ENCODE results near the gene KCNIP4. TPM values are rescaled to one million over a fixed set of nuclear protein-coding genes. Genes with fewer than 3 reads are reported as not detected.

KCNIP4 gene
- total RNA-seq, 1 donor from 2014 or later: 0.59 TPM

- H3K9me3 ChIP-seq (ENCODE audit: insufficient read depth, low read depth, low read length): no peaks in the 10 kb centered on the region
- no peak for TF ChIP-seq EZH2 (IDR thresholded peaks at IDR 0.05; ENCODE audit: insufficient read depth, low read length)
- no peak for TF ChIP-seq CTCF (IDR thresholded peaks at IDR 0.05; ENCODE audit: insufficient read depth, low read depth, low read length)
- H3K27ac ChIP-seq (ENCODE audit: low read depth, low read length): no peak overlapping the region
- H3K9me3 Mint-ChIP-seq (ENCODE audit: unreplicated experiment): no peaks in the 10 kb centered on the region
- no peaks in the 10 kb centered on the region for H3K4me1 Mint-ChIP-seq (ENCODE audit: low read depth, unreplicated experiment)
- H3K9ac ChIP-seq (ENCODE audit: low read length): no peak overlapping the region
- FAIRE-seq: no peak
- H3K4me2 ChIP-seq (ENCODE audit: low read length): no peak overlapping the region
- H3K27me3 Mint-ChIP-seq (ENCODE audit: low read depth, unreplicated experiment): no peaks in the 10 kb centered on the region
- no peak overlapping the region for H2AFZ ChIP-seq (ENCODE audit: low read depth, low read length)
- H3K79me2 ChIP-seq (ENCODE audit: insufficient read depth, low read length): no peaks in the 10 kb centered on the region
- no peaks in the 10 kb centered on the region for H4K20me1 ChIP-seq (ENCODE audit: insufficient read depth, low read length)
- H3K36me3 Mint-ChIP-seq (ENCODE audit: low read depth, unreplicated experiment): no peaks in the 10 kb centered on the region
- no peak for DNase-seq (ENCODE audit: low read depth)
- H3K36me3 ChIP-seq (ENCODE audit: insufficient read depth, low read length): no peaks in the 10 kb centered on the region
- no peaks in the 10 kb centered on the region for H3K27me3 ChIP-seq (ENCODE audit: insufficient read depth, low read length)
- H3K4me3 ChIP-seq (ENCODE audit: insufficient read depth, low read depth, low read length): no peak overlapping the region
- H3K4me3 Mint-ChIP-seq (ENCODE audit: unreplicated experiment): no peak overlapping the region
- no peak overlapping the region for H3K27ac Mint-ChIP-seq (ENCODE audit: unreplicated experiment)
- H3K4me1 ChIP-seq (ENCODE audit: insufficient read depth, low read length): no peaks in the 10 kb centered on the region
Observed at GRCh38 chr4:21001490-21001889, 947.1 kb downstream of the KCNIP4 start.

- Histone ChIP-seq H3K4me3 (ENCODE audit: insufficient read depth, low read depth, low read length) (no peak overlapping the region), H4K20me1 (ENCODE audit: insufficient read depth, low read length) (no peaks in the 10 kb centered on the region), H3K27ac (ENCODE audit: low read depth, low read length) (no peak overlapping the region), H3K79me2 (ENCODE audit: insufficient read depth, low read length) (no peaks in the 10 kb centered on the region), H3K4me2 (ENCODE audit: low read length) (no peak overlapping the region), H3K27me3 (ENCODE audit: insufficient read depth, low read length) (no peaks in the 10 kb centered on the region), H3K4me1 (ENCODE audit: insufficient read depth, low read length) (no peaks in the 10 kb centered on the region), H3K9me3 (ENCODE audit: insufficient read depth, low read depth, low read length) (peaks cover 7% of the 10 kb centered on the region), H2AFZ (ENCODE audit: low read depth, low read length) (no peak overlapping the region), H3K9ac (ENCODE audit: low read length) (no peak overlapping the region), H3K36me3 (ENCODE audit: insufficient read depth, low read length) (no peaks in the 10 kb centered on the region)
- no peaks in the 10 kb centered on the region for H3K36me3 Mint-ChIP-seq (ENCODE audit: low read depth, unreplicated experiment)
- FAIRE-seq: no peak
- H3K27ac Mint-ChIP-seq (ENCODE audit: unreplicated experiment): no peak overlapping the region
- H3K9me3 Mint-ChIP-seq (ENCODE audit: unreplicated experiment): peaks cover 6% of the 10 kb centered on the region
- no peak for DNase-seq (ENCODE audit: low read depth)
- no peaks in the 10 kb centered on the region for H3K27me3 Mint-ChIP-seq (ENCODE audit: low read depth, unreplicated experiment)
- TF ChIP-seq EZH2 (IDR thresholded peaks at IDR 0.05; ENCODE audit: insufficient read depth, low read length): no peak
- TF ChIP-seq CTCF (IDR thresholded peaks at IDR 0.05; ENCODE audit: insufficient read depth, low read depth, low read length): no peak
- H3K4me3 Mint-ChIP-seq (ENCODE audit: unreplicated experiment): no peak overlapping the region
- no peaks in the 10 kb centered on the region for H3K4me1 Mint-ChIP-seq (ENCODE audit: low read depth, unreplicated experiment)
Observed at GRCh38 chr4:20997886-20998285, 950.7 kb downstream of the KCNIP4 start.

GRCh38 chr4:20995610-20996009 is 953.0 kb downstream of the KCNIP4 start:
- Mint-ChIP-seq H3K27me3 (ENCODE audit: low read depth, unreplicated experiment) (no peaks in the 10 kb centered on the region), H3K36me3 (ENCODE audit: low read depth, unreplicated experiment) (no peaks in the 10 kb centered on the region), H3K4me3 (ENCODE audit: unreplicated experiment) (no peak overlapping the region), H3K9me3 (ENCODE audit: unreplicated experiment) (peaks cover 13% of the 10 kb centered on the region), H3K27ac (ENCODE audit: unreplicated experiment) (no peak overlapping the region), H3K4me1 (ENCODE audit: low read depth, unreplicated experiment) (no peaks in the 10 kb centered on the region)
- Histone ChIP-seq H3K4me2 (ENCODE audit: low read length) (no peak overlapping the region), H3K36me3 (ENCODE audit: insufficient read depth, low read length) (no peaks in the 10 kb centered on the region), H2AFZ (ENCODE audit: low read depth, low read length) (no peak overlapping the region), H3K79me2 (ENCODE audit: insufficient read depth, low read length) (no peaks in the 10 kb centered on the region), H3K4me3 (ENCODE audit: insufficient read depth, low read depth, low read length) (no peak overlapping the region), H3K9me3 (ENCODE audit: insufficient read depth, low read depth, low read length) (peaks cover 7% of the 10 kb centered on the region), H3K4me1 (ENCODE audit: insufficient read depth, low read length) (no peaks in the 10 kb centered on the region), H3K27me3 (ENCODE audit: insufficient read depth, low read length) (no peaks in the 10 kb centered on the region), H3K9ac (ENCODE audit: low read length) (no peak overlapping the region), H3K27ac (ENCODE audit: low read depth, low read length) (no peak overlapping the region), H4K20me1 (ENCODE audit: insufficient read depth, low read length) (no peaks in the 10 kb centered on the region)
- no peak for DNase-seq (ENCODE audit: low read depth)
- no peak for FAIRE-seq
- TF ChIP-seq CTCF (IDR thresholded peaks at IDR 0.05; ENCODE audit: insufficient read depth, low read depth, low read length) (no peak), EZH2 (IDR thresholded peaks at IDR 0.05; ENCODE audit: insufficient read depth, low read length) (no peak)
